HG02798 (cell line): ENCODE results near the gene UCP2.

Source experiments
- ATAC-seq: cut with Tn5 transposase; IDR thresholded peaks from one replicate; pipeline ENCODE4 v1.9.1; 2021; ENCODE audit warnings: mild to moderate bottlenecking; ENCODE audit not compliant: unreplicated experiment, poor library complexity

UCP2 gene

DNA sequence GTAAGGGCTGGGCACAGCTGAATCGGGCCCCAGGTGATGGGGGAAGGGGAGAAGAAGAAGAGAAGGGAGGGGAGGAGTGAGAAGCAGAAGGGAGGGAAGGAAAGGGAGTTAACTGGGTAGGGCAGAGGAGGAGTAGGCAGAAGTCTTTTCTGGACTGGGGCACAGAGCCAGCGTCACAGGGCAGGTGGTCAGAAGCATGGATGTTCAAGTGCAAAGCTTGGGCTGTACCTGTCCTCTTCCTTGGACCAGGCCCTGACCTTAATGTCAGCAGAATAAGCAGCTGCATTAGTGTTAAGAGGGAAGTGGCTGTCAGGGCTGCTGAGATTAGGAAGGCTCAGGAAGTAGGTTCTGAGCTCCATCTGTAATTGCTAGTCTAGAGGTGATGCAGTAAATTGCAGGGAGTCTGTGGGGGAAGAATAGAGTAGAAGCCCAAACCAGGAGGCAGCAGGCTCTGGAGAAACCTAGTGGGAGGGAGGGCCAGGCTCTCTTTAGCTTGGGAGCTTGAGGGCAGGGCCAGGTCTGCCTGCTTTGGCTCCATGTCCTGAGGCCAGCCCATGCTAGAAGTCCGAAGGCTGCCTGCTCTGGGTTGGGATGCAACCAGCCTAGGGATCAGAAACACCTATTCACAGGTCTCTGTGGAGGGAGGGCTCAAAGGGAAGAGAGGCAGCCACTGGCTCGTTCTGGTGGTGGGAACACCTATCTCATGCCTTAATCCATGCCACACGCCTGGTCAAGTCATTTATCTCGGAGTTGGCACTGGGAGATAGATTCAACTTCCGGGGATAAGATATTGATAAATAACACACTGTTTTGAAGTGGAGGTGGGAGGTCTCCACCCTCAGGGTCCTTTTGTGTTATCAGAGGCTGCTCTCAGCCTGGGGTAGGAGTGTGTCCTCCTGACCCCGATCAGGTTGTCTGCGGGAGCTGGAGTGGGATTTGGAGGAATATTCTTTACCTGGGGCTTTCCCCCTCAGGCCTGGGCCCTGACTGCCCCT, 28.0 kb upstream of the UCP2 start:
- no peak for ATAC-seq

DNA sequence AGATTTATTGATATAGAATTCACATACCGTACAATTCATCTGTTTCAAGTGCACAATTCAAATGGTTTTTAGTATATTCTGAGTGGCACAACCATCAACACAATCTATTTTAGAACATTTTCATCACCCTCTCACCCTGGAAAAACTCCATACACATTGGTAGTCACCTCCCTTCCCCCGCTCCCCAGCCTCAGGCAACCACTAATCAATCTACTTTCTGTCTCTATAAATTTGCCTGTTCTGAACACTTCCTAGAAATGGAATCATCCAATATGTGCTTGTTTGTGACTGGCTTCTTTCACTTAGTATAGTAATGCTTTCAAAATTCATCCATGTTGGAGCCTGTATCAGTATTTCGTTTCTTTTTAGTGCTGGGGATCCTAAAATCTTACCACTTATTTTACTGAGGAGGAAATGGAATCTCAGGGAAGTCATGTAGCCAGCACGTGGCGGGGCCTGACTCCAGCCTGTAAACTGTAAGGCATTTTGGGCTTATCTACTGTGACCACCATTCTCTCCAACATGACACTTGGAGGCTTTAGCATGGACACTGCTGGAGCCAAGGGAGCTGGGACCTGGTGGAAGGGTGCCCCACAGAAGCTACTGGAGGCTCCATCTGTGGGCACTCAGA, 27.1 kb upstream of the UCP2 start:
- no peak for ATAC-seq

DNA sequence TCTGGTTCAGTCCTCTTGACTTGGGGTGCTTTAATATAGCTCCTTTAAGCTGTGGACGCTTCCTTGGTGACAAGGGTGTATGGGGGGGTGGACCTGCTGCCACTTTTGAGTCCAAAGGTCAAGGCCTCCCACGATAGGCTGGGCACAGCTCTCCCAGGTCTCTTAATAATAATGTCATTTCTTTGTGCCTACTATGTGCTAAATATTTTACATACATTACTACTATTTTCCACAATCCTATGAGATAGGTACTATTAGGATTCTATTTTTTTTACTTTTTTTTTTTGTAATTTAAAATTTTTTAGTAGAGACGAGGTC, 26.5 kb upstream of the UCP2 start:
- no peak for ATAC-seq

DNA sequence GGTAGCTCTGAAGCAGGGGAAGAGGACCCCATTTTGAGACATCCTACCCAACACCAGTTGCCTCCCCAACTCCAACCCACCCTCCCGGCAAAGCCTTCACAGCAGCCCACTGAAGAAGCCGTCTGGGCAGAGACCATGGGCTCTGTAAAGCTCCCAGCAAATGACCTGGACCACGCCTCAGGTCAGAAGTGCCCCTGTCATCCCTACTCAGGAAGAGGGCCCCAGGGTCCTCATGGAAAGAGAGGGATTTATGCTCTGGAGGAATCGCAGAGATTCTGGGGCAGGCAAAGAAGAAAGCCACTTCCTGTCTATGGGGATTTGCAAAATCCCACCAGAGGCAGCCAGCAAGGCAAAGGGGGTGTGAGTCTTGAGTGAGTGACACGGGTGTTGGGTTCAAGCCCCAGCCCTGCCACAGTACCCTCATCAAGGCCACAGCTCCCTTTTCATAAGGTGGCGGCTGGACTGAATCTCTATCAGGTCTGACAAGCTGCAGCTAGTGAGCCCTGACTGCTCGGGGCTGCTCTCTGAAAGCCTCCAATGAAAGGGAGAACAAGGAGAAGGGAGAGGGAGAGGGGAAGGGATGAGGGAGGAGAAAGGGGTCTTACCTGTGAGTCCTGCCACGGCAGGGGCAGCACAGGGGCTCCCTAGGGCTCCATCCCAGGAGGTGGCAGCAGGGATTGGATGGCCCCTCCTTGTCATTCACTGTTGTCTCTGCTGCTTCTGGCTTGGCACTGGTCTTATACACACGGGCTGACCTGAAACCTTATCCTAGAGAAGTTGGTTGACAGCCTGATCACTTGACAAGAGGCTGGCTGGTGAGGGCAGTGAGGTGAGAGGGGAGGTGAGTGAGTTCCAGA, 26.0 kb upstream of the UCP2 start, which contains the start of gene UCP3:
TSS of gene UCP3 (minus strand) at position 713 of the 857 bp plus-strand sequence. CDS start 2,043 bp downstream, outside the sequence.
- ATAC-seq = no peak

DNA sequence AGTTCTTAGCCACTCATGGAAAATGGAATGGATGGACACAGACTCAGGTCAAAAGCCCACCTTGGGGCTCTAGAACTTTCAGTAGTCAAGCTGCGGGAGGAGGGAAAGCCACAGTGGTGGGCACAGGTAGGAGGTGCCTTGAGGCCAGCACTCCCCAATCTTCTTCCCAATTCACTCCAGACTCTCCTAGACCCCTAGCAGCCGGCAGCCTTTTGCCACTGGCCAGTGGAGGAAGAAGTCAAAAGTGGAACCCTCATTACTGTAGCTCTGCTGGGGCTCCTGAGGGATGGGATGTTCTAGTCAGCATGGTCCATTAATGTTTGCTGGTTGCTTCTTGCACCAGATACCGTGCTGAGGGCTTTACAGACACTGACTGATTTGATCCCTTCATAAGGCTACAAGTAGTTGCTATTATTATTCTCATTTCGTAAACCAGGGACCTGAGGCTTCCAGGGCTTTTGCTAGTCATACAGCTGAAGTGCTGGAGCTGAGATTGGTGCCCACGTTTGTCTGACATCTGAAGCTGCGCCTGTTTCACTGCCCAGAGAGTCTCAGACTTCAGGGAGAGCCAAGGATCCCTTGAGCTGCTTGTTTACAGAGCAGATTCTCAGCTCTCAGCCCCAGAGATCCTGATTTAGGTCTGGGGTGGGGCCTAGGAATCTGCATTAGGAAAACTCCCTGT, 25.2 kb upstream of the UCP2 start:
- ATAC-seq = no peak

DNA sequence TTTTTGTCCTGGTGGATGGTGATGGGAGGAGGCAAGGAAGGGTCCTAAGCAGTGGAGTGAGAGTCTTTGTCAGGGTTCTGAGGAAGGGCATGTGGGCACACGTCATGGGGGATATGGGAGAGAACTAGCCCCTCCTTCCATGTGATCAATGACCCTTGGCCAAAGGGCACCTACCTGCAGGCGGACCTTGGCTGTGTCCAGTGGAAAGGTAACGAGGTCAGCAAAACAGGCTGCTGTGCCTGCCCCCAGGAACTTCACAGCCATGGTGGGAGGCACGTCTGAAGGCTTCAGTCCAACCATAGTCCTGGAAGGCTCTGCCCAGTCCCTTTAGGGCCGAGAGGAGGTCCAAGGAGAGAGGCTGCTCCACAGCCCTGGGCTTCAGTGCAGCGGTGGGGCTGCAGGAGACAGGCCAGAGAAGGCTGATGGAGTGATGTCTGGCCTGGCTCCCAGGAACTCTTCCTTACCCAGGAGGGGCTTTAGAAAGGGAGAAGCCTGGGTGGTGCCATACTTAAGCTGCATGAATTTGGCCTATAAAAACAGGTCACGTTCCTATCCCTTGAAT, 24.2 kb upstream of the UCP2 start:
- ATAC-seq = no peak

DNA sequence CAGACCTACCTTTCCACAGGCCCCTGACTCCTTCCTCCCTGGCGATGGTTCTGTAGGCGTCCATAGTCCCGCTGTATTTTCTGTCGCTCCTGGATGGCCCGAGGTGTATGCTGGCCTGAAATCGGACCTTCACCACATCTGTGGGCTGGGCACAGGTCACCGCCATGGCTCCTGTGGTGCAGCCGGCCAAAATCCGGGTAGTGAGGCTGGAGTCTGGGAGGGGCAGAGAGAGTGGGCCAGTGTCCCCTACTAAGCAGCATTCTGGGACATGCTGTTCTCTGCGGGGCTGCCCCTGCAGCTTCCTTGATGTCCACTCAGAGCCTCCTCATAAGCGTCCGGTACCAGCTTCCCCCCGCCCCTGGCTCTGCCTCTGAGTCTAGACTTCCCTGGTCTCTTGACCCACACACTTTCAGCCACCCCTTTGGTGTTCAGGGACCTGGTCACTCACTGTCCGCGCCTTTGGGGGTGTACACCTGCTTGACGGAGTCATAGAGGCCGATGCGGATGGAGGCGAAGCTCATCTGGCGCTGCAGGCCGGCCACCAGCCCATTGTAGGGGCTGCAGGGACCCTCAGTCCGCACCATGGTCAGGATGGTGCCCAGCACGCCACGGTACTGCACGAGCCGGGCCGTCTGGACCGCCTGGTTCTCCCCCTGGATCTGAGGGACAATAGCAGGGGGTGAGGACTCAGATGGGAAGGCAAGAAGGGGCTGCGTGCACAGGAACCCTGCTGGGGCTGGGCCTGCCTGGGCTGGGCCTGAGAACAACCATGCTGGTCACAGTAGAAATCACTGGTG, 23.3 kb upstream of the UCP2 start:
- ATAC-seq = no peak

DNA sequence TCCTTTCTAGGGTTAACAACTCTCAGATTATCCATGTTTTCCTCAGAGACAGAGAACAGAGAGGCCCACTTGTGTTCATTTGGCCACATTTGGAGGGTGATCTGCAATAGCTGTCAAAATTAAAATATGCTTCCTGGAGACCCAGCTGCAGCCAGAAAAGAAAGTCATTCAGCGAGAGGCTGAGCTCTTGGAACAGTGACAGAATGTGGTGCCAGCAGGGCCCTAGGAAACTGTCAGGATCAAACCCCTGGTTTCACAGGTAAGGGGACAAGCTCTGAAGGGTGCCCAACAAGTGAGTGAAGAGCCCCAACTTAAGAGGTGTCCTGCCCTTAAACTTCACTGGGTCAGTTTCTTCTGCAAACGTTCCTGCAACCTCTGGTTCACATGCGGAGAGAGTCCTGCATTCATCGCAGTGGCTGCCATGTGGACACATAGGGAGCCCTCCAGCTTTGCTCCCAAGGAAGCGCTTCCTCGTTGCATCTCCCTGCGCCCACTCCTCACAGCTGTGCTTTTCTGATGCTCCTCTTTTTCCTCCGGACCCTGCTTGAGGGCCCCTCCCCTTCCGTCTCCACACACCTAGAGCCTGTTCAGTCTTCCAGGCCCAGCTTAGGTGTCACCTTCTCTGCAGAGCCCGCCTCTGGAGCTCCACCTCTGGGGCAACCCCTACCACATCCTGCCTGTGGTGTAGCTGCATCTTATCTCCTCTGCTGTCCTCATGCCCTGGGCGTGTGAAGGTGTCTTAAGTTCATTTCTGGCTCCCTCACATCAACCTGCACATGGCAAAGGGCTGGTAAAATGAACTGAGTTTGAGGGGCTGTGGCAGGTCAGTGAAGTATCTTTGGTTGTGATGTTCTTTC, 22.3 kb upstream of the UCP2 start:
- ATAC-seq = no peak

DNA sequence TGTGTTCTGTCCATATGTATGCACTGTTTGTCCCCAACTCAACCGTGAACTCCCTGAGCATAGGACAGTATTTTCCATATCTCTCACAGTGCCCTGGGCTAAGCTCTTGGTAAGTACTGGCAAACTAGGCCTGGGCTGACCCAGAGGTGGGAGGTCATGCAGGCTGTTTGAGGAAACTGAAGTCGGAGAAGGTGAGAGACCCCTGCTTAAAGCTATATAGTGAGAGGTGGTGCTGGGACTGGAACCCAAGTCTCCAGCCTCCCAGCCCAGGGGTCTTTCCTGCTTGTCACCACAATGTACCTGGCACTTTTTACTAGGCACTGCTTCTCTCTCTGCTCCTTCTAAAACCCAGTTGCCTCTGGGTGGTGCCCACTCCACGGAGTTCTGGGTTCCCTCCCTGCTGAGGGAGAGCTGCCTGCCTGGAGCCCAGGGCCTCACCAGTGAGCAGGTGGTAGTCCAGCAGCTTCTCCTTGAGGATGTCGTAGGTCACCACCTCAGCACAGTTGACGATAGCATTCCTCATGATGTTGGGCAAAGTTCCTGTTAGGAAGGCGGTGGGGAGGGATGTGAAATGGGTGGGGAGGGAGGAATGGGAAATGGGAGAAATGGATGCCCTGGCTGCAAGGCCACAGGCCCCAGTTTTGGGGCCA, 21.5 kb upstream of the UCP2 start:
- ATAC-seq = no peak

DNA sequence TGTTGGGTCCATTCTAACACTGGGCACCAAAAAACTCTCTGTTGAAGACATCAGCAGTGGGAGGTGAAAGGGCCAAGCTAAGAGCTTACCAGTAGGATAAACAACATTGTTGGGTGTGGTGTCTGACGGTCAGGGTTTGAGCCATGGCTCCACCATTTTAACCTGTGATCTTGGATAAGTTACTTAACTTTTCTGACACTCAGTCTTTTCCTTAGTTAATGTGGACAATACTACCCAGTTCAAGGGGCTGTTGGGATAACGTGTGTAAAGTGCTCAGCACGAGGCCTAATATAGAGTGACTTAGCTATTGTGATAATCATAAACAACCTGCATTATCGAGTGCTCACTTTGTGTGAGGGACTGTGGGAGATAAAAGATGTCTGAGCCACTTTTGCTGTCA, 20.2 kb upstream of the UCP2 start:
- no peak for ATAC-seq

DNA sequence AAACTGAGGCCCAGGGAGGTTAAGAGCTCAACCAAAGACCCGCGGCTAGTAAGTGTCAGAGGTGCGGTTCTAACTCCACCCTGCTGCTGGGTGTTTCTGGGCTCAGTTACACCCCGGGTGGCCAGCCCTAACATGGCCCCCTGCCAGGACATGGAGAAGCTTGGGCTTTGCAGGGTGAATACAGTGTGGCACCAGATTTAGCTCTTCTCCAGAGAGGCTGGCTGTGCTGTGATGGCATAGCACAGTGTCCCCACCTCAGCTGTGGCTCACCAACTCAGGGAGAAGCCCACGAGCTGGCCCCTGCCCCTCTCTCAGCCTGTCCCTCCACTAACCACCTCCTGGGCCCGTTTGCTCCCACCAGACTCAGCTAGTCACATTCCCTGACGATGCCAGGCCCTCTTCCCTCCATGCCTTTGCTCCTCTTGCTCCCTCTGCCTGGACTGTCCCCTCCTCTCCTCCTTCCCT, 19.2 kb upstream of the UCP2 start:
- ATAC-seq = no peak

DNA sequence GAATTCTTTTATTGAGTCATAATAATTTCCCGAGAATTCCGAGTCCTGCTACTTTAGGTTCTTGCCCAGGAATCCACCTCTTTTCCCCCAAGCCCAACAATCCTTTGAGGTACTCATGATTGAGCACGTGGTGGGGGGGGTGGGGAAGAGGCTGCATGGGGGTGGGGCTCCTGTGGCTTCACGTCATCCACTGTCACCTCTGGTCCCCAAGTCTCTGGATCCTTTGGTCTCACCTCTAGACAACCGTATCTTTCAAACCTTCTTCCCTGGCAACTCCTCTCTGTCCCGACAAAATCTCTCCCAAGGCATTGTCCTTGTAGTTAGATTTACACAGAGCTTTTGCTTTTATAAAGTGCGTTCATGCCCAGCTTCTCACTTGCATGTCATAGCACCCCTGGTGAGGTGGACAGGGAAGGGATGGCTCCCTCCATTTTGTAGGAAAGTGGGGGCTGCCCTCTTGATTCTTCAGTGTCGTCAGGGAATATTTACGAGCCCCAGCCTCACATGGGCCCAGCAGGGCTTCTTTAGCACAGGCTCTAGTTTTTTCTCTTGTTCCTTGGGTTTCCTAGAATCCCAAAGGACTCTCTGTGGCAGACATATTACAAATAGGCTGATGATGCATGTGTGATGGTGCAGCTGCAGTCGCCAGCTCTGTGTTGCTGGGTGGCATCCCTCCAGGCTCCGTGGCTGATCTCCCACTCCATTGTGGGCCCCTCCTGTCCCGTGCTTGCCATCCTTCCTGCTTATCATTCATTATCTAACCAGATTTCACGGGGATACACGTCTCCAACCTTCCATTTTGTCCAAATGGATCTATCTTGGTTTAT, 17.9 kb upstream of the UCP2 start:
- no peak for ATAC-seq

DNA sequence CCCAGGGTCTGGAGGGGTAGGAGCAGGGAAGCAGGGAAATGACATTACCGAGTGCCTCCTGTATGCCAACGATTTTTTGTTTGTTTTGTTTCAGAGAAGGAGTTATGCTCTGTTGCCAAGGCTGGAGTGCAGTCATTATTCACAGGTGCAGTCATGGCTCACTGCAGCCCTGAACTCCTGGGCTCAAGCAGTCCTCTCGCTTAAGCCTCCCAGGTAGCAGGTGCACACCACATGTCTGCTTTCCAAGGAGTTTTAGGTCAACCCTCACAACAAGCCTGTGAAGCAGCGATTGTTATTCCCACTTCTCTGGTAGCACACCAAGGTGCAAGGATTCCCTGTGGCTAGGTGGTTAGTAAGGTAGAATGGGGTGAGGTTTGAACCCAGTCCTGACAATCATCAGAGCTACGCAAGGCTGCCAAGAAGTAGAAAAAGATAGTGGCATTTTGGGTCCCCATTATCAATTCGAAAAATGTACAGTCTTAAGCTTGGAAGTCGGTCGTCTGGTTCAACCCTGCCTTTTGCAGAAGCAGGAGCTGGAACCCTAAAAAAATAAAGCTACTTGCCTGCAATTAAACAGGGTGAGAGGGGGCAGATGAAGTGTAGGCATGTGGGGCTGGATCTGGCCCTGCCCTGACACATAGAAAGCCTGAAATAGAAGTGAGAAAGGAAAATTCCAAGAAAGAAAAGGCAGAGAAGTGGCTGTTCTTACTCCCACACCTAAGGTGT, 17.1 kb upstream of the UCP2 start:
- no peak for ATAC-seq

DNA sequence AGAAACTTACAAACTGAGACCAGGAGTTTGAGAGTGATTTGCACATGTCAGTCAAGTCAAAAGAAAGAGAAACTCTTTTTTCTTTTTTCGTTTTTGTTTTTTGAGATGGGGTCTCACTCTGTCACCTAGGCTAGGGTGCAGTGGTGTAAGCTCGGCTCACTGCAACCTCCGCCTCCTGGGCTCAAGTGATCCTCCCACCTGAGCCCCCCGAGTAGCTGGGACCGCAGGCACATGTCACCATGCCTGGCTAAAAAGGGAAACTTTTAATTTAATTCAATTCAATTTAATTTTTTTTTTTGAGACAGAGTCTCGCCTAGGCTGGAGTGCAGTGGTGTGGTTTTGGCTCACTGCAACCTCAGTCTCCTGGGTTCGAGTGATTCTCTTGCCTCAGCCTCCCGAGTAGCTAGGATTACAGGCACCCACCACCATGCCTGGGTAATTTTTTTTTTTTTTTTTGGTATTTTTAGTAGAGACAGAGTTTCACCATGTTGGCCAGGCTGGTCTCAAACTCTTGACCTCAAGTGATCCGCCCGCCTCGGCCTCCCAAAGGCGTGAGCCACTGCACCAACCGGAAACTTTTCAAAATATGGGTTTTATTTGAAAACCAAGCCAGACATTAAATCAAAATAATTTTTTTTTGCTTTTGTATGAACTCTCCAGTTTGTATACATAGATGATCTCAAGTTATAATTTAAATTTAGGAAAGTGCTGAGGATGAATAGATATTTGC, 16.4 kb upstream of the UCP2 start:
- ATAC-seq = no peak

DNA sequence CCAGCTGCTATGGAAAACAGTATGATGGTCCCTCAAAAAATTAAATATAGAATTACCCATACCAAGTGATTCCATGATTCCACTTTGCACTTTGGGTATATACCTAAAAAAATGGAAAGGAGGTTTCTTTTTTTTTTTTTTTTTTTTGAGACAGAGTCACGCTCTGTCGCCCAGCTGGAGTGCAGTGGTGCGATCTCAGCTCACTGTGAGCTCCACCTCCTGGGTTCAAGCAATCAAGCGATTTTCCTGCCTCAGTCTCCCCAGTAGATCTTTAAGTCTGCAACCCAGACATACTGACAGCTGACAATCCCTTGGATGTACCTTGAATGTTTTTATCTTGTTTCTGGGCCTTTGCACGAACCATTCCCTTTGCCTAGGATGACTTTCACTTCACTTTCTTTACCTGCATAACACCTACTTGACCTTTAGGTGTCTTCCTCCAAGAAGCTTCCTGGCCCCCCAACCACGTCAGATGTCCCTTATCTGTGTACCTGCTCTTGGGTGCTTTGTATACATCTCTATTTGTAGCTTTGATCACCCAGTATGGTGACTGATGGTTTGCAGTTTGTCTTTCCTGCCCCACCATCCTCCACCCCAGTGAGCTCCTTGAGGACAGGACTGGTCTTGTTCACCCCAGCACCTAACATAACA, 14.6 kb upstream of the UCP2 start:
- no peak for ATAC-seq
